ENCODE results near the gene RCOR1.

GRCh38 chr14:102667703-102668102 lies 75.3 kb downstream of the RCOR1 start:
- TF ChIP-seq POLR2AphosphoS5 (IDR thresholded peaks at IDR 0.05) (no peak), CTCF (IDR thresholded peaks at IDR 0.05; ENCODE audit: poor library complexity, severe bottlenecking) (no peak), EP300 (conservative IDR thresholded peaks at IDR 0.05; ENCODE audit: poor library complexity, severe bottlenecking) (no peak), EZH2 (IDR thresholded peaks at IDR 0.05; ENCODE audit: borderline replicate concordance, insufficient read depth, low read length, poor library complexity, severe bottlenecking) (no peak), TAF1 (IDR thresholded peaks at IDR 0.05; ENCODE audit: low read depth) (no peak), REST (IDR thresholded peaks at IDR 0.05; ENCODE audit: borderline replicate concordance) (no peak), RAD21 (conservative IDR thresholded peaks at IDR 0.05) (no peak)

All from neural cell (in vitro differentiated cells).